HepG2 (cell line): ENCODE data around the gene NOP9. TPM values are rescaled to one million over a fixed set of nuclear protein-coding genes. Genes with fewer than 3 reads are reported as not detected.

Experiments used
- AGO2 ChIP-seq: fragments of 200-400 bp; formaldehyde crosslinking; optimal IDR thresholded peaks from 2 replicates; pipeline ENCODE3; 2017; ENCODE audit warnings: mild to moderate bottlenecking, low read depth, low read length, moderate library complexity
- ATF6 ChIP-seq: sonication (generic); formaldehyde crosslinking; conservative IDR thresholded peaks from 2 replicates; pipeline ENCODE4 v1.4.0; 2020; ENCODE audit warnings: missing genetic modification reagents
- HNF4A ChIP-seq: sonication (generic); formaldehyde crosslinking; IDR thresholded peaks from 2 replicates; pipeline ENCODE4 v1.4.0; 2020; ENCODE audit warnings: missing genetic modification reagents
- NCOA2 ChIP-seq: sonication (generic); formaldehyde crosslinking; IDR thresholded peaks from 2 replicates; pipeline ENCODE4 v1.8.0; 2022; ENCODE audit warnings: inconsistent platforms
- ZBTB21 ChIP-seq: sonication (generic); formaldehyde crosslinking; IDR thresholded peaks from 2 replicates; pipeline ENCODE4 v1.4.0; 2020; ENCODE audit warnings: missing genetic modification reagents
- ZNF333 ChIP-seq: sonication (generic); formaldehyde crosslinking; IDR thresholded peaks from 2 replicates; pipeline ENCODE4 v1.4.0; 2020; ENCODE audit warnings: mild to moderate bottlenecking, missing genetic modification reagents, borderline replicate concordance
- polyA plus RNA-seq, 8 experiments: library from polyadenylated mRNA; depleted of rRNA in 3 of 8; stranded (reverse) in 7 of 8; unstranded in 1 of 8; fragments of >200 nt; fragmentation: Illumina TruSeq in 4 of 8; extraction: Trizol in 4 of 8; gene quantifications; 2 replicates each; pipeline versions ENCODE4 v1.2.1 to v1.2.3, GENCODE V29; 2011 to 2016; ENCODE audit warnings: low read depth in 4 of 8, missing spikeins in 1 of 8, mixed read lengths in 1 of 8; ENCODE audit not compliant: insufficient read depth in 1 of 8
- total RNA-seq, 5 experiments: library from RNA; depleted of rRNA; stranded (reverse); fragments of >200 nt; fragmentation: Illumina TruSeq; extraction: Trizol; gene quantifications; 2 replicates each; pipeline ENCODE4 v1.2.3, GENCODE V29; 2016; ENCODE audit warnings: low read depth in 1 of 5
- TF ChIP-seq, protein P1 (sequence below): sonication (generic); formaldehyde crosslinking; IDR thresholded peaks from 2 replicates; pipeline ENCODE4 v1.4.0; 2020; ENCODE audit warnings: missing genetic modification reagents, borderline replicate concordance
- TF ChIP-seq, protein P2 (sequence below), 2 experiments: sonication (generic) in 1 of 2; formaldehyde crosslinking in 1 of 2; IDR thresholded peaks; 2 replicates each; pipeline versions ENCODE4 v1.6.1 to v1.9.0; 2014 to 2022; ENCODE audit warnings: antibody characterized with exemption in 1 of 2, borderline replicate concordance in 1 of 2, inconsistent platforms in 1 of 2, low read depth in 1 of 2, missing genetic modification reagents in 1 of 2

Gene NOP9
- total and polyA plus RNA-seq, 2 of the 13 experiments (the other 11 are each of a cell fraction or from before 2014, with no cell fraction given): 24.5 to 61.6 TPM

GRCh38 chr14:24252289-24253124 lies 47.1 kb upstream of the NOP9 start (continued):
- TF ChIP-seq ZBTB21 (CRISPR knock-in tag): no peak; the same call in 1 of the 2 replicates
- no peak for TF ChIP-seq AGO2
- no peak for TF ChIP-seq ATF6 (CRISPR knock-in tag)
- TF ChIP-seq, protein P1, sequence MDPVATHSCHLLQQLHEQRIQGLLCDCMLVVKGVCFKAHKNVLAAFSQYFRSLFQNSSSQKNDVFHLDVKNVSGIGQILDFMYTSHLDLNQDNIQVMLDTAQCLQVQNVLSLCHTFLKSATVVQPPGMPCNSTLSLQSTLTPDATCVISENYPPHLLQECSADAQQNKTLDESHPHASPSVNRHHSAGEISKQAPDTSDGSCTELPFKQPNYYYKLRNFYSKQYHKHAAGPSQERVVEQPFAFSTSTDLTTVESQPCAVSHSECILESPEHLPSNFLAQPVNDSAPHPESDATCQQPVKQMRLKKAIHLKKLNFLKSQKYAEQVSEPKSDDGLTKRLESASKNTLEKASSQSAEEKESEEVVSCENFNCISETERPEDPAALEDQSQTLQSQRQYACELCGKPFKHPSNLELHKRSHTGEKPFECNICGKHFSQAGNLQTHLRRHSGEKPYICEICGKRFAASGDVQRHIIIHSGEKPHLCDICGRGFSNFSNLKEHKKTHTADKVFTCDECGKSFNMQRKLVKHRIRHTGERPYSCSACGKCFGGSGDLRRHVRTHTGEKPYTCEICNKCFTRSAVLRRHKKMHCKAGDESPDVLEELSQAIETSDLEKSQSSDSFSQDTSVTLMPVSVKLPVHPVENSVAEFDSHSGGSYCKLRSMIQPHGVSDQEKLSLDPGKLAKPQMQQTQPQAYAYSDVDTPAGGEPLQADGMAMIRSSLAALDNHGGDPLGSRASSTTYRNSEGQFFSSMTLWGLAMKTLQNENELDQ (CRISPR knock-in tag): no peak; the same call in 1 of the 2 replicates
- TF ChIP-seq HNF4A (CRISPR knock-in tag): peak; percentile 90
- TF ChIP-seq, protein P2, sequence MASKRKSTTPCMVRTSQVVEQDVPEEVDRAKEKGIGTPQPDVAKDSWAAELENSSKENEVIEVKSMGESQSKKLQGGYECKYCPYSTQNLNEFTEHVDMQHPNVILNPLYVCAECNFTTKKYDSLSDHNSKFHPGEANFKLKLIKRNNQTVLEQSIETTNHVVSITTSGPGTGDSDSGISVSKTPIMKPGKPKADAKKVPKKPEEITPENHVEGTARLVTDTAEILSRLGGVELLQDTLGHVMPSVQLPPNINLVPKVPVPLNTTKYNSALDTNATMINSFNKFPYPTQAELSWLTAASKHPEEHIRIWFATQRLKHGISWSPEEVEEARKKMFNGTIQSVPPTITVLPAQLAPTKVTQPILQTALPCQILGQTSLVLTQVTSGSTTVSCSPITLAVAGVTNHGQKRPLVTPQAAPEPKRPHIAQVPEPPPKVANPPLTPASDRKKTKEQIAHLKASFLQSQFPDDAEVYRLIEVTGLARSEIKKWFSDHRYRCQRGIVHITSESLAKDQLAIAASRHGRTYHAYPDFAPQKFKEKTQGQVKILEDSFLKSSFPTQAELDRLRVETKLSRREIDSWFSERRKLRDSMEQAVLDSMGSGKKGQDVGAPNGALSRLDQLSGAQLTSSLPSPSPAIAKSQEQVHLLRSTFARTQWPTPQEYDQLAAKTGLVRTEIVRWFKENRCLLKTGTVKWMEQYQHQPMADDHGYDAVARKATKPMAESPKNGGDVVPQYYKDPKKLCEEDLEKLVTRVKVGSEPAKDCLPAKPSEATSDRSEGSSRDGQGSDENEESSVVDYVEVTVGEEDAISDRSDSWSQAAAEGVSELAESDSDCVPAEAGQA (IDR thresholded peaks at IDR 0.05; ENCODE audit: low read depth): peak; percentile 71; the same call in 1 of the 2 replicates
- TF ChIP-seq, protein P2 (CRISPR knock-in tag; IDR thresholded peaks at IDR 0.05; ENCODE audit: borderline replicate concordance): no peak
- TF ChIP-seq ZNF333 (CRISPR knock-in tag): no peak
- peak; percentile 51; the same call in 1 of the 2 replicates for TF ChIP-seq NCOA2 (CRISPR knock-in tag)
